ENCODE results near the gene CCDC43.
"Not testable (repeated sequence)": the region's sequence is repeated elsewhere in the genome, so short reads cannot be mapped to it uniquely, and the experiment has no call there.

The CCDC43 gene

DNA sequence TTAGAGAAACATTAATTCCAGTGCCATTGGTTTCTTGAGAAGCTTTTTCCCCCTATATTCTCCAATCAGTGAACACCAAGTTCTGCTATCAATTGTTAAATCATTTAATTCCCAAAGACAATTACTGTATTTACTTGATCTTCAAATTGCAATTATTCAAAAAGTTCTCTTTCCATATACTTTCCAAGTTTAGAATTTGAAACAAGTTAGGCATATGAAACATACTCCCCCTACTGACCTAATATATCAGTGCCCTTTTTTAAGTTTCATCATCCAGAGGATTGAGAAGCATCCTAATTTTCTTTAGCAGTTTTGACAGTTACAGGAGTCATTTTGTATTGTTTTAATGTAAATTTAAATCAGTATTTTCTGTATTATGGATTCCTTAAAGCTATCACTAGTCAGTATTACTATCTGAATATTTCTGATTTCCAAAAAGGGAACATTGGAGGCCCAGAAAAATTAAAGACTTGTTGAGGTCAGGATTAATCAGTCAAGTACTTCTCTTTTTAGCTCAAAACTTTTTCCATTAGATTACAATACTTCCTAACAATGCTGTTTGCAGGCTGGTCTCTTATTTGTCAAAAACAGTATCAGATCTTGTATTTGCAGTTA lies 17.0 kb downstream of the CCDC43 start:
- DNase-seq (ENCODE audit: low spot score) = peak; percentile 10

DNA sequence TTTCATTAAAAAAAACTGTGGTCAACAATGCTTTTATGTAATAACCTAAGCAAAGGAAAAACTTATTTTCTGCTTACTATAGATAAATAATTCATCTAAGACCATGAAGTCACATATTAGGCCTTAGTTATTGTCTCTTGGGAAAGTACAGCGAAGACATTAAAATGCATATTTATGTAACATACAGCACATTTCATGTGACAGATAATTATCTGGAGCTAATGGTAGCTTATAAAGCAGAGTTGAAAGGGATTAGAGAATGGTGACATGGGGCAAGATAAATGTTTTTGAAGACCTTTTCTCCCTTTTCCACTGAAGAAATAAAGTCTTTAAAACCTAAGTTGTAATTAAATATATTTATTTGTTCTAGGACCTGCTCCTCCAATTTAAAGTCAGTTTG lies 23.6 kb downstream of the CCDC43 start:
- DNase-seq (ENCODE audit: low spot score) = no peak

DNA sequence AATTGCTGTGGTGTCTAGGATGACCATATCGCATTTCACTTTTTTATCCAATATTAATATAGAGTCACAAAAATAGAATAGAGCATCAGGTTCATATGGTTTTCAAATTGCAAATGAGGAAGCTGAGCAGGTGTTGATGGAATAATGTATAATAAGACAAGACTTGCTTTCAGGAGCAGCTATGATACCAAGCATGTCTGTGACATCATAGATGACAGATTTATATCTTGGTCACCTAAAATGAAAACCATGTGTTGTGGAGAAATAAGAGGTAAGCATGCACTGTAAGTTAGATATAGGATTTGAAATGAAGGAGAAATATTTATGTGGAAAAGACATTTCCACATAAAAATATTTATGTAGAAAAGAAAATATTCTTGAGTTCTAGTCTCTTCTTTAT lies 24.7 kb downstream of the CCDC43 start:
- DNase-seq (ENCODE audit: low spot score) = no peak

DNA sequence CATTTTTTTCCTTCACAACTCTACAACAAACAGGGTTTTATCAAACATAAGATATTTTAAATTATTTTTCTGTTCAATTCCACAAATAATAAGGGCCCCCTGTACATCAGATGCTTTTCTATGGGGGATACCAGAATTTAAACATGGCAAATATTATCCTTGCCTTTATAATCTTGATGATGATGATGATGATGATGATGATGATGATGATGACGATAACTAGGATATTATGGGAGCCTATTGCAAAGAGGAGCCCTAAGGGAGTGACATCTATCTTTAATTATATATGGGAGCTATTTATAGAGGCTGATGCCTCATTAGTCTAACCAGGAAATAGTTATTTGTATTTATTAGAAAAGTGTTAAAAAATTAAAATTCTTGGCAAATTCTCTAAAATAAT lies 26.5 kb downstream of the CCDC43 start:
- DNase-seq (ENCODE audit: low spot score) = no peak

DNA sequence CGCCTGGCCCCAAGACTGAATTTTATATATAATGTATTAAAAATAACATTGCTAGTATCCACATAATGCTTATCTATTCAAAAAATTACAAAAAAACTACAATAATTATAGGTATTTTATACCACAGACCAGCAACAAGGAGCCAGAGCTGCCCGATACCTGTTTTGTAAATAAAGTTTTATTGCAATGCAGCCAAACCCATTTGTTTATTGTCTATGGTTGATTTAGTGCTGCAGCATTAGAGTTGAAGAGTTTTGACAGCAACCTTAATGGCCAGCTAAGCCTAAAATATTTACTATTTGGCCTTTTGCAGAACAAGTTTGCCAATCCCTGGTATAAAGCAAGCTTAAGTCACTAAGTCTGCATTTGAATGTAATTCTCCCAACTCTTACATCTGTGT lies 27.7 kb downstream of the CCDC43 start:
- no peak for DNase-seq (ENCODE audit: low spot score)

DNA sequence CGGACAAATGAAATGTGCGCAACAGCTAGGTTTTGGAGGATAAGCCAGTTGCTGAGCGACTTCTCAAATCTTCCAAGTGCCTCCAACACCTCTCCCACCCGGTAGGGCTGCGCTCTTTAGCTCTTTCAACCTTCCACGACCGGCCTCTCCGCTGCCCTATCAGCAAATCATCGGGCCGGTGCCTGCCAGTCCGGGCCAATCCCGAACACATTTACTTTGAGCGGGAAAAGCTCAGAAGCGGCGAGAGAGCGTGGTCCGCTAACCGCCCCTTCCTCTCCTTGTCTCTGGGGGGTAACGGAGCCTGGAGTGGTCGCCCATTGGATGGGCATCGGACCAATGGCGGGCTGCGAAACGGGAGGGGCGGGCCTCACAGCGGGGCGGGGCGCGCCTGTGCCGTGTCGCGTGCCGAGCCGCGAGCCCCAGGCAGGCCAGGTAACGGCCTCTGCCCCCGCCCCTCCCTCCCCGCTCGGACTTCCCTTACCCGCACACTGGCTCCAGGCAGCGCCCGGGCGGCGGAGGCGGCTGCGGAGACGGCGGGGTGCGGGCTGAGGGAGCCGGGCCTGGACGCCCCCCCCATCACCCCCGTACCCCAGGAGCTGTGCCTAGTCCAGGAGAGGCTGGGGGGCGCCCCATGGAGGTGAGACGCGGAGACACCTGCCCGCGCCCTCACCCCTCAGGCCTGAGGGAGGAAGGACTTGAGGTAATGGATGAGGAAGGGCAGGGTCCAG lies 33.4 kb downstream of the CCDC43 start, which contains the start of gene MEIOC:
MEIOC (plus strand) TSS at position 486 of the 728 bp plus-strand sequence; CDS start at position 632, 146 bp downstream.
- DNase-seq (ENCODE audit: low spot score) = no peak

DNA sequence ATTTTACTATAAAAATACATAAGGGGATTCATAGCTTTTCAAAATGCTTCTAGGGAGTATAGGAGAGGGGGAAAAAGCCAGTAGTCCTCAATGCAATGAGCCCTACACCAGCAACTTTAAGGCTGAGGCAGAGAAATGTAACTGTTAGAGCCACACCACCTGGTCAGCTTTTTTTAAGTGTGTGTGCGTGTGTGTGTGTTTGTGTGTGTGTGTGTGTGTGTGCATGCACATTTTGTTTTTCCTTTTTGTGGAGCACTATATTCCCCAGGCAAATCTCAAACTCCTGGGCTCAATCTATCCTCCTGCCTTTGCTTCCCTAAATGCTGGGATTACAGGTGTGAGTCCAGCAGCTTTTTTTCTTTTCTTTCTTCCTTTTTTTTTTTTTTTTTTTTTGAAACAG lies 35.6 kb downstream of the CCDC43 start:
- DNase-seq (ENCODE audit: low spot score) = no peak

DNA sequence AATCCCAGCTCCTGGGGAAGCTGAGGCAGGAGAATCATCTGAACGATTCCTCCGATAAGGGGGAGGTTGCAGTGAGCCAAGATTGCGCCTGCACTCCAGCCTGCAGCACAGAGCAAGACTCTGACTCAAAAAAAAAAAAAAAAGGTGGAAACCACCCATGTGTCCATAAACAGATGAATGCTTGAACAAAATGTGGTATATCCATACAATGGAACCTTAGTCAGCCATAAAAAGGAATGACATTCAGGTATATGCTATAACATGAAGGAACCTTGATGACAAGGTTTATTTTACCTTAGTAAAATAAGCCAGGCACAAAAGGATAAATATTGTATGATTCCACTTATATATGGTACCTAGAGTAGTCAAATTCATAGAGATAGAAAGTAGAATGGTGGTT lies 36.2 kb downstream of the CCDC43 start:
- DNase-seq (ENCODE audit: low spot score) = no peak

DNA sequence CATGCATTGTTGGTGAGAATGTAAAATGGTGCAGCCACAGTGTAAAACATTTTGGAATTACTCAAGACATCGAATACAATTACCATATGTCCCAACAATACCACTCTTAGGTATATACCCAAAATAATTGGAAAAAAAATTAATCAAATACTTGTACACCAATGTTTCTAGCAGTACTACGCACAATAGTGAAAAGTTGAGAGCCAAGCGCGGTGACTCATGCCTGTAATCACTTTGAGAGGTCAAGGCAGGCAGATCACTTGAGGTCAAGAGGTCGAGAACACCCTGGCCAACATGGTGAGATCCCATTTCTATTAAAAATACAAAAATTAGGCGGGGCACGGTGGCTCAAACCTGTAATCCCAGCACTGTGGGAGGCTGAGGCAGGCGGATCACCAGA lies 36.8 kb downstream of the CCDC43 start:
- DNase-seq (ENCODE audit: low spot score) = no peak

DNA sequence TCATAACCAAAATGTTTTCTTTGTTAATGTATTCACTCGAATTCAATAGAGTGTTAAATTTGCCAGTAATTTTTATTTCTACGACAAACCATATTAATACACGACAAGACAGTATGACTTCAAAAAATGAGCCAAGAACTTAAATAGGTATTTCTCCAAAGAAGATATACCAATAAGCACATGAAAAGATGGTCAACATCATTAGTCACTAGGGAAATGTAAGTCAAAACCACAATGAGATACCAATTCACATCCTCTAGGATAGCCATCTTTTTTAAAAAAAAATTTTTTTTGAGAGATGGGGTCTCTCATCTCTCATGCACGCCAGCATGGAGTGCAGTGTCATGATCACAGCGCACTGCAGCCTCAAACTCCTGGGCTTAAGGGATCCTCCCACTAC lies 38.3 kb downstream of the CCDC43 start:
- DNase-seq (ENCODE audit: low spot score) = no peak

DNA sequence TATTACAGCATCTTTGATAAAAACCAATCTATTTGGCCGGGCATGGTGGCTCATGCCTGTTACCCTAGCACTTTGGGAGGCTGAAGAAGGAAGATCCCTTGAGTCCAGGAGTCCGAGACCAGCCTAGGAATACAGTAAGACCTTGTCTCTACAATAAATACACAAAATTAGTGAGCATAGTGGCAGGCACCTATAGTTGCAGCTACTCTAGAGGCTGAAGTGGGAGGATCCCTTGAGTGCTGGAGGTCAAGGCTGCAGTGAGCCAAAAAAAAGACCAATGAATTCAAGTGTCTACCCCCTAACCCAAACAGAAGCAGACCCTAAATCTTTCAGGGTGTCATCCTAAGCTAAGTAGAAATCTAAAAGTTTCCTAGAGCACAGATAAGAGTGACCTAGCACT lies 40.6 kb downstream of the CCDC43 start:
- no peak for DNase-seq (ENCODE audit: low spot score)

DNA sequence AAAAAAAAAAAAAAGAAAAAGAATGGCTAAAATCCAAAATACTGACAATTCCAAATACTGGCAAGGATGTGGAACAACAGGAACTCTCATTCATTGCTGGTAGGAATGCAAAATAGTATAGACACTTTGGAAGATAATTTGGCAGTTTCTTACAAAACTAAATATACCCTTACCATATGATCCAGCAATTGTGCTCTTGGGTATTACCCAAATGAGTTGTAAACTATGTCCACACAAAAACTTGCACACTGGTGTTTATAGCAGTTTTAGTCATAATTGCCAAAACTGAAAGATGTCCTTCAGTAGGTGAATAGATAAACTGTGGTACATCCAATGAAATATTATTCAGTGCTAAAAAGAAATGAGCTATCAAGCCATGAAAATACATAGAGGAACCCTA lies 41.8 kb downstream of the CCDC43 start:
- DNase-seq (ENCODE audit: low spot score) = no peak

DNA sequence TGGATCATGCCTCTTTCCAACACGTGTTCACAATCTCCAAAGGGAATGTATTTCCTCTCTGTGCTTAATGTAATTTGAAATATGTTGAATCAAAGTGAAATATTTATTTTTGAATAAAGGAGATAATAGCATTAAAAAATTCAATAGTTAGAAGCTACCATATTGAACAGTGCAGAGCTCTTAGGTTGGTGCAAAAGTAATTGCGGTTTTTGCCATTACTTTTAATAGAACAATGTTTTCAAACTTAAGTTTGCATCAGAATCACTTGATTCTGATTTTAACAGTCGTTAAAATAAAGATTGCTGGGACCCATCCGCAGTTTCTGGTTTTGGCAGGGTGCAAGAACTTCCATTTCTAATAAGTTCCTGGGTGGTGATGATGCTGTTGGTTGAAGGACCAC lies 43.3 kb downstream of the CCDC43 start:
- DNase-seq (ENCODE audit: low spot score) = no peak

DNA sequence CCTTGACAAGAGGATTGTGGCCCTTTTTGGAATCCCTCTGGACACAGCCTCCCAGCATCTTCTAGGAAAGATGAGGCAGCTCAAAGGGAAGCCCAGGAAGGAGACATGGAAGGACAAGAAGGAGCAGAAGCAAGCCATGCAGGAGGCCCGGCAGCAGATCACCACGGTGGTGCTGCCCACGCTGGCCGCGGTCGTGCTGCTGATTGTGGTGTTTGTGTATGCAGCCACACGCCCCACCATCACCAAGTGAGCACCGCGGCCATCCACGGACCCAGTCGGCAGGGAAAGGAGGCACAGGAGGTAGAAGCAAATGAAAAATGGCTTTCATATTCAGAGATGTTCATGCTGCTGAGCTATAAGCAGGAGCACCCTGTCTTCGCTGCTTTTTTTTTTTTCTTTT lies 44.2 kb downstream of the CCDC43 start:
- DNase-seq (ENCODE audit: low spot score) = no peak

DNA sequence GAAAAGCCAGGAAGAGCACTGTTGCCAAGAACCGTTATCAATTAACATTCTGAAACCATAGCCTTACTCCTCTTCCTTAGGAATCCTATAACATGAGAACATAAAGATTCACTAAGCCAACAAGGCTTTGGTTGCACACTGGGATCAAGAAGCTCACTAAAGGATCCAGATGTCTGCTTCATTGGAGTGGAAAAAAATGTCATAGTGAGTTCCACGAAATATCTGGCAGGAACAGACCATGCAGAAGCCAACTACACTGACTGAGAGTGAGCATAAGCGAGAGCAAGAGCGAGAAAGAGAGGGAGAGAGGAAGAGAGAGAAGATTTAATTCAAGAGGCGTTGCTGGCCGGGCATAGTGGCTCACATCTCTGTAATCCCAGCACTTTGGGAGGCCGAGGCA lies 46.7 kb downstream of the CCDC43 start:
- DNase-seq (ENCODE audit: low spot score) = no peak

DNA sequence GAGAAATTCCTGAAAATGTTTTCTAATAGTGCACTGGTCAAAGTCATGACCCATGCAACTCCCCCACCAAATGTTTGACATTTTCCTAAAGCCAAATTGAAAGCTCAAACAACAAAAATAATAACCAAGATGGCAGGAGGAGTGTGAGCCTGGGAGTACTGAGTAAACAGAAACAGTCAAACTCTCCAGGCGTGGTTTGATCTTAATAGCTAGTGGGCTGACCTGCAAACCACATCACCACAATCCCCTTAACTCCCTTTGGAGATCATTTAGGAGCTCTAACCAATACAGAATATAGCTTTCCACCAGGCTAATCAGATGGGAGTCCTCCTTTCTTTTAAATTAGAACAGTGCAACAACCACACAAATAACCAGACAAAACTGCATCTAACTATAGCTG lies 52.5 kb downstream of the CCDC43 start:
- DNase-seq (ENCODE audit: low spot score) = no peak

DNA sequence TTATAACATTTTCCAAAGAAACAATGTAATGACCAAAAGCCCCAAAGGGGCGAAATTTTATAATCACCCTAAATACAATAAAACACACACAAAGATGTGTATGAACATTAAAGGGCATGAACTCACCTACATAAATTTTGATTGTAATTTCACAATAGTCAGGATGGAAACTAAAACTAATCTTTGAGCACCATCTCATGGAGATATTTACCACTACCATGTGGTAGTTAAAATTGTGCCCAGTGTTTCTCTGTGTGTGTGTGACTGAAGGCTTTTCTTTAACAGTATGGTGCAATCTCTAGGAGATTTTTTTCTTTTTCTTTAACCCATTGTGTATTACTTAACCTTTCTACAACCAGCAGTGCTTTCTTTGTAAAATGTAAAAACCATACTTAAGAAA lies 53.0 kb downstream of the CCDC43 start:
- DNase-seq (ENCODE audit: low spot score) = peak; percentile 43

DNA sequence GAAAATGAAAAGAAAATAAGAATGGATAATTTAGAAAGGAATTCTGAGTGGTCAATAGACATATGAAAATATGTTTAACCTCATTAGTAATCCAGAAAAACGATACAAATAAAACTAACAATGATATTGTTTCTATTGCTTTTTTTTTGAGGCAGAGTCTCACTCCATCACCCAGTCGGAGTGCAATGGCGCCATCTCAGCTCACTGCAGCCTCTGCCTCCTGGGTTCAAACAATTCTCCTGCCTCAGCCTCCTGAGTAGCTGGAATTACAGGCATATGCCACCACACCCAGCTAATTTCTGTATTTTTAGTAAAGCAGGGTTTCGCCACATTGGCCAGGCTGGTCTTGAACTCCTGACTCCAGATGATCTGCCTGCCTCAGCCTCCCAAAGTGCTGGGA lies 55.2 kb downstream of the CCDC43 start:
- DNase-seq (ENCODE audit: low spot score) = not testable (repeated sequence)

DNA sequence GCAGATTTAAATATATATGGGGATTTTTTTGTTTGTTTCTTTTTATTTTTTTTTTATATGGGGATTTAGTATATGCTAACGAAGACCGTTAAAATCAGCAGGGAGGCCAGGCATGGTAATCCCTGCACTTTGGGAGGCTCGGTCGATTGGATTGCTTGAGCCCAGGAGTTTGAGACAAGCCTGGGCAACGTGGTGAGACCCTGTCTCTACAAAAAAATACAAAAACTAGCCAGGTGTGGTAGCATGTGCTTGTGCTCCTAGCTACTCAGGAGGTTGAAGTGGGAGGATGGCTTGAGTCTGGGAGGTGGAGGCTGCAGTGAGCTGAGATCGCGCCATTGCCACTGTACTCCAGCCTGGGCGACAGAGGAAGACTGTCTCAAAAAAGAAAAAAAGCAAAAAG lies 55.6 kb downstream of the CCDC43 start:
- DNase-seq (ENCODE audit: low spot score) = no peak

DNA sequence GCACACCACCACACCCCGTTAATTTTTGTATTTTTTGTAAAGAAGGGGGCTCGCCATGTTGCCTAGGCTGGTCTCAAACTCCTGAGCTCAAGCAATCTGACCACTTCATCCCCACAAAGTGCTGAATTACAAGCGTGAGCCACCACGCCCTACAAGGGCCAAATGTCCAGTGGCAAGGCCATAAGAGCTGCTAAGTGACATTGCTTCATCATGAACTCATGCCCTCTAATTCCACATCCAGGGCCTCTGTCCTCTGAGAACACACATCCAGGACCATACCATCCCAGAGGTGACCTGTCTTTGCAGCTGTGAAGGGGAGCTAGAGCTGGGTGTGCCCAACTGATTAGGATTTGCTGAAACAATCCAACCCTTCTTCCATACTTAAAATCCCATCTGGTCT lies 58.9 kb downstream of the CCDC43 start:
- no peak for DNase-seq (ENCODE audit: low spot score)

DNA sequence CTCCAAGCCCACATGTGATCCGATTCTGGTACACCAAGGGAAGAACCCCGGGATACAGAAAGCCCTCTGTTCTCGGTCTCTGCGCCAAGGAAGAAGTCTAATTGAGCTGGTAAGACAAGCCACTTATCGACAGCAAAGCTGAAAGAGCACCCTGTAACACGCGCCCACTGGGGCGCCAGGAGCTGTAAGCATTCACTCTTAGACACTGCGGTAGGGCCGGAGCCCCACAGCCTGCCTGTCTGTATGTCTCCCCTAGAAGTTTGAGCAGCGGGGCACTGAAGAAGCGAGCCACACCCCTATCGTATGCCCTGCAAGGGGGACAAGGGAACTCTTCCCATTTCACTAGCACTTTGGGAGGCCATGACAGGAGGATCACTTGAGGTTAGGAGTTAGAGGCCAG lies 60.3 kb downstream of the CCDC43 start:
- no peak for DNase-seq (ENCODE audit: low spot score)

DNA sequence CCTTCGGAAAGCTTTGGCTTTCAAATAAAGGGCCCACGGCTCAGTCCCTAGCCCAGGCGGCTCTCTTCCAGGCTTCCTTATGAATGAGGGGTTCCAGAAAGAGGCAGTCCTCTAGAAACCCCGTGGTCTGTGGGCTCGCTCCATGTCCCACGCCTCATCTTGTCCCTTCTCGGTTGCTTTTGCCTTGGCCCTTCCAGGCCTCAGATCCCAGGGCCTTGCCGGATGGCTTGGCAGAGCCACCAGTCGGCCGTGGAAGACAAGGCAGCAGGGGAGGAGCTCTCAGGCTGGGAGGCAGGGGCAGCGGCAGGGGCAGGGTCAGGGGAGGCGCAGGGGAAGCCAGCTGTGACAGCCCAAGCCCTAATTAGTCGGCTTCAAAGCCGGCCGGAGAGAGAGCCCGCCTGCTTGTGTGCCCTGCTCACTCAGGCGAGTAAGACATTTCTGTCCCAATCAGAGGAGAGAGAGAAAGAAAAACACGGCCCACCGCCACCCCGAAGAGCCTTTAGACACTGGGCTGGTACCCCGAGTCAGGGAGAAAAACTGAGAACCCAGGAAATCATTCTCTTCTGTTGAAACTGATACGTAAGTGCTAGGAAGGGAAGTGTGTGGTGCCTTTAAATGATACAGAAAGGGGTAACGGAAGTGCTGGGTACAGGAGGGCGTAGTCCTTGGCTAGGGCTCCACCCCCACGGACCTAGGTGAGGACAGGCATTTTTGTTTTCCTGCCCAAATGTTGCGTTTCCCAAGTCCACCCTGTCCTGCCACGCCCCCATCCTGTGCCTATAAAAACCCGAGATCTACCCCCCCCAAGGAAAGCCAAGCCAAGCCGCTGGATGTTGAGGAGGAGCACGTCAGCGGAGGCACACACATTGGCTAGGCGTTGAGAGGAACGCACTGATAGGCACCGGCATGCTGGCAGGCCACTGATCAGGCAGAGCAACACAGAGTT lies 61.1 kb downstream of the CCDC43 start:
- DNase-seq (ENCODE audit: low spot score) = no peak

All from cerebellar cortex (tissue), 1 donor.